HG02642 (cell line): ENCODE data around the gene R3HDM1.
"Not testable (repeated sequence)": the region's sequence is repeated elsewhere in the genome, so short reads cannot be mapped to it uniquely, and the experiment has no call there.

Source experiments
- ATAC-seq: cut with Tn5 transposase; IDR thresholded peaks from one replicate; pipeline ENCODE4 v1.9.1; 2021; ENCODE audit warnings: mild to moderate bottlenecking; ENCODE audit not compliant: unreplicated experiment, poor library complexity

R3HDM1 gene

GRCh38 chr2:135531231-135532197, at the start of gene R3HDM1:
R3HDM1 (plus strand) TSS chr2:135531484; CDS start chr2:135604846, 73,362 bp downstream.
- peak; percentile 81 for ATAC-seq

GRCh38 chr2:135485441-135485840, 45.8 kb upstream of the R3HDM1 start:
- ATAC-seq = no peak

GRCh38 chr2:135490376-135490775, 40.9 kb upstream of the R3HDM1 start:
- ATAC-seq = no peak

GRCh38 chr2:135494503-135494902, 36.8 kb upstream of the R3HDM1 start:
- ATAC-seq = no peak

GRCh38 chr2:135494917-135495316, 36.4 kb upstream of the R3HDM1 start:
- no peak for ATAC-seq

GRCh38 chr2:135498588-135498987, 32.7 kb upstream of the R3HDM1 start:
- not testable (repeated sequence) for ATAC-seq

GRCh38 chr2:135504811-135505210, 26.5 kb upstream of the R3HDM1 start:
- ATAC-seq = no peak

- ATAC-seq = no peak
Observed at GRCh38 chr2:135510577-135510976, 20.7 kb upstream of the R3HDM1 start.

GRCh38 chr2:135512099-135512498, 19.2 kb upstream of the R3HDM1 start:
- ATAC-seq = no peak

- ATAC-seq = no peak
Observed at GRCh38 chr2:135525786-135526185, 5.5 kb upstream of the R3HDM1 start.

- ATAC-seq = no peak
Observed at GRCh38 chr2:135528006-135528405, 3.3 kb upstream of the R3HDM1 start.

GRCh38 chr2:135530313-135531230, 712 bp upstream of the R3HDM1 start, which contains the start of gene ZRANB3:
ZRANB3 (minus strand) TSS chr2:135531218.
- ATAC-seq = peak; percentile 68

GRCh38 chr2:135532581-135532980, 1.3 kb downstream of the R3HDM1 start:
- ATAC-seq = no peak

GRCh38 chr2:135533545-135533944, 2.3 kb downstream of the R3HDM1 start:
- ATAC-seq = not testable (repeated sequence)

GRCh38 chr2:135546436-135546835, 15.2 kb downstream of the R3HDM1 start:
- no peak for ATAC-seq

- ATAC-seq = no peak
Observed at GRCh38 chr2:135547311-135547710, 16.0 kb downstream of the R3HDM1 start.

- no peak for ATAC-seq
Observed at GRCh38 chr2:135551356-135551755, 20.1 kb downstream of the R3HDM1 start.

- no peak for ATAC-seq
Observed at GRCh38 chr2:135552887-135553286, 21.6 kb downstream of the R3HDM1 start.

GRCh38 chr2:135555311-135555710, 24.0 kb downstream of the R3HDM1 start:
- ATAC-seq = no peak

GRCh38 chr2:135557530-135557929, 26.2 kb downstream of the R3HDM1 start:
- ATAC-seq = no peak

- no peak for ATAC-seq
Observed at GRCh38 chr2:135561925-135562324, 30.6 kb downstream of the R3HDM1 start.
